ENCODE measurements around the gene CROT.

CROT gene

DNA sequence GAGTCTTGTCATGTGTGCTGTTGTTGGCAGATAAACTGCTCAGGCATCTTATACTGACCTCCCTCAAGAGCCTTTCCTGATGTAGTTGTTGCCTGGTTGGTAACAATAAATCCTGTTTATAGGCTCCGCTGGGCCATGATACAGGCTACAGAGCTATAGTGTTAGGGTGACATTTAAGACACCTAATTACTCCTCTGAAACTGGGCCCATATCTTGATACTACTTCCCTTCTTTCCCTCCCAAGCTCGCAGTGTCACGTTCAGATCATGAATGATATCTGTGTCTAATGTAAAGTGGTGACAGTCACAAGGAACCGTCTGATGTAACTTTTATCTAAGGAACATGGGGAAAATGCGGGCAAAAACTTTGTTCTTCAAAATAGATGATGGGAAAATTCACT lies 35.4 kb downstream of the CROT start:
- H3K4me2 ChIP-seq (ENCODE audit: low read length): no peak overlapping the region
- no peak overlapping the region for H3K4me3 ChIP-seq (ENCODE audit: low read depth, low read length, poor library complexity, severe bottlenecking)
- no peaks in the 10 kb centered on the region for H3K4me1 ChIP-seq (ENCODE audit: insufficient read depth, low read length, severe bottlenecking)
- H3K79me2 ChIP-seq (ENCODE audit: insufficient read depth, low read length): no peaks in the 10 kb centered on the region
- no peaks in the 10 kb centered on the region for H3F3A ChIP-seq (ENCODE audit: insufficient read depth, low read length)
- H3K27me3 ChIP-seq (ENCODE audit: insufficient read depth, low read length): no peaks in the 10 kb centered on the region
- TF ChIP-seq EZH2 (IDR thresholded peaks at IDR 0.05; ENCODE audit: borderline replicate concordance, low read length): no peak
- TF ChIP-seq, protein P1, sequence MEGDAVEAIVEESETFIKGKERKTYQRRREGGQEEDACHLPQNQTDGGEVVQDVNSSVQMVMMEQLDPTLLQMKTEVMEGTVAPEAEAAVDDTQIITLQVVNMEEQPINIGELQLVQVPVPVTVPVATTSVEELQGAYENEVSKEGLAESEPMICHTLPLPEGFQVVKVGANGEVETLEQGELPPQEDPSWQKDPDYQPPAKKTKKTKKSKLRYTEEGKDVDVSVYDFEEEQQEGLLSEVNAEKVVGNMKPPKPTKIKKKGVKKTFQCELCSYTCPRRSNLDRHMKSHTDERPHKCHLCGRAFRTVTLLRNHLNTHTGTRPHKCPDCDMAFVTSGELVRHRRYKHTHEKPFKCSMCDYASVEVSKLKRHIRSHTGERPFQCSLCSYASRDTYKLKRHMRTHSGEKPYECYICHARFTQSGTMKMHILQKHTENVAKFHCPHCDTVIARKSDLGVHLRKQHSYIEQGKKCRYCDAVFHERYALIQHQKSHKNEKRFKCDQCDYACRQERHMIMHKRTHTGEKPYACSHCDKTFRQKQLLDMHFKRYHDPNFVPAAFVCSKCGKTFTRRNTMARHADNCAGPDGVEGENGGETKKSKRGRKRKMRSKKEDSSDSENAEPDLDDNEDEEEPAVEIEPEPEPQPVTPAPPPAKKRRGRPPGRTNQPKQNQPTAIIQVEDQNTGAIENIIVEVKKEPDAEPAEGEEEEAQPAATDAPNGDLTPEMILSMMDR (IDR thresholded peaks at IDR 0.05; ENCODE audit: low read length): no peak
- no peak overlapping the region for H3K9ac ChIP-seq (ENCODE audit: low read length)
- peaks cover 28% of the 10 kb centered on the region for H3K36me3 ChIP-seq (ENCODE audit: insufficient read depth, low read length)
- 0 out of 2 replicates have a peak, but pooled peaks cover 7% of the 10 kb centered on the region for H3K9me3 ChIP-seq (ENCODE audit: low read length)
- no peak overlapping the region for H3K27ac ChIP-seq (ENCODE audit: low read depth, low read length, poor library complexity, severe bottlenecking)
- H2AFZ ChIP-seq (ENCODE audit: low read length): no peak overlapping the region
- no peaks in the 10 kb centered on the region; the same call in 1 of the 2 replicates for H3K9me2 ChIP-seq (ENCODE audit: low read depth, low read length)
- no peaks in the 10 kb centered on the region for H4K20me1 ChIP-seq (ENCODE audit: insufficient read depth, low read length)

DNA sequence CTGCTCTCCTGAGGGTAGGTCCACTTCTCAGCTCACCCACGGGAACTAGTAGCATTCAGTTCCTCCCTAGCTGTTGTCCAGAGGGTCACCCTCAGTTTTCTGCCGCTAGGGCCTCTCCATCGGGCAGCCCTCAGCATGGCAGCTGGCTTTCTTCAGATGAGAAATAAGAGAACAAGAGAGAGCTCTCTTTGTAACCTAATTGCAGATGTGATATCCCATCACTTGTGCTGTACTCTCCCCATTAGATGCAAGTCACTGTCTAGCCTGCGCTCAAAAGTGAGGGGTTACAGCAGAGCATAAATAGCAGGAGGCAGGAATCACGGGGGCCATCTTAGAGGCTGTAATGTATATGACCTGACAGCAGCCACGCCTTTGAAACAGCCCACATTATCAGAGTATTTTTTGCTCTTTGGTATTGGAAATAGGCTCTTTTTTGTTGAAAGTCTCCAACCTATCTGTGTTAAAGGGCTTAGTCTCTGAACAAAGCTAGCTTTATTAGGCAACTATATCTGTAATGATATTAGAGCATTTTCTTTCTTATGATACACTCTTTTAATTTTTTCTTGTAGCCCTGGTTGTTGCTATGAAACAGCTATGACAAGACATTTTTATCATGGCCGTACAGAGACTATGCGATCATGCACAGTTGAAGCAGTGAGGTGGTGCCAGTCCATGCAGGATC lies 45.7 kb downstream of the CROT start:
- Histone ChIP-seq H3K9me3 (ENCODE audit: low read length) (no peaks in the 10 kb centered on the region), H4K20me1 (ENCODE audit: insufficient read depth, low read length) (no peaks in the 10 kb centered on the region), H3K27ac (ENCODE audit: low read depth, low read length, poor library complexity, severe bottlenecking) (no peak overlapping the region), H3K27me3 (ENCODE audit: insufficient read depth, low read length) (no peaks in the 10 kb centered on the region), H3K36me3 (ENCODE audit: insufficient read depth, low read length) (peaks cover 48% of the 10 kb centered on the region), H3K4me1 (ENCODE audit: insufficient read depth, low read length, severe bottlenecking) (no peaks in the 10 kb centered on the region), H3K9me2 (ENCODE audit: low read depth, low read length) (no peaks in the 10 kb centered on the region), H2AFZ (ENCODE audit: low read length) (no peak overlapping the region), H3K4me2 (ENCODE audit: low read length) (no peak overlapping the region), H3F3A (ENCODE audit: insufficient read depth, low read length) (no peaks in the 10 kb centered on the region), H3K4me3 (ENCODE audit: low read depth, low read length, poor library complexity, severe bottlenecking) (no peak overlapping the region), H3K9ac (ENCODE audit: low read length) (no peak overlapping the region), H3K79me2 (ENCODE audit: insufficient read depth, low read length) (no peaks in the 10 kb centered on the region)
- TF ChIP-seq EZH2 (IDR thresholded peaks at IDR 0.05; ENCODE audit: borderline replicate concordance, low read length): no peak
- TF ChIP-seq, protein P1 (IDR thresholded peaks at IDR 0.05; ENCODE audit: low read length): no peak

DNA sequence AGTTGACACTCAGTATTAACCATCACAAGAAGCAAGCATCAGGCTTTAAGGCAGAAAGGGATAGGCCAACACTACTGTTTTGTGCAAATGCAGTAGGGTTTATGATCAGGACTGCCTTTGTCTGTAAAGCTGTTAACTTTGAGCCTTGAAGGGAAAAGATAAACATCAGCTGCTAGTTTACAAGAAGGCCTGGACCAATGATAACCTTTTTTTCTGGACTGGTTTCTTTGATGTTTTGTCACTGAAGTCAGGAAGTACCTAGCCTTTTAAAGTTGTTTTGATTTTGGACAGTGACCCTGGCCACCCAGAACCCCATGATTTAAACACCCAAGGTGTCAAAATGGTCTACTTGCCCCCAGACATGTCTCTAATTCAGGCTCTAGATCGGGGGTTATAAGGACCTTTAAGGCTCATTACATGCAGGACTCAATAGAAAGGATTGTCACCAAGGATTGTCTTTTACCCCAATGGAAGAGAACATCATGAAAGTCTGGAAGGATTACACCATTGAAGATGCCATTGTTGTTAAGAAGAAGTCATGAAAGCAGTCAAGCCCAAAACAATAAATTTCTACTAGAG lies 50.1 kb downstream of the CROT start:
- Histone ChIP-seq H3K27me3 (ENCODE audit: insufficient read depth, low read length) (no peaks in the 10 kb centered on the region), H3F3A (ENCODE audit: insufficient read depth, low read length) (no peaks in the 10 kb centered on the region), H3K36me3 (ENCODE audit: insufficient read depth, low read length) (peaks cover 59% of the 10 kb centered on the region), H3K9me3 (ENCODE audit: low read length) (no peaks in the 10 kb centered on the region), H3K9me2 (ENCODE audit: low read depth, low read length) (no peaks in the 10 kb centered on the region), H3K79me2 (ENCODE audit: insufficient read depth, low read length) (no peaks in the 10 kb centered on the region), H4K20me1 (ENCODE audit: insufficient read depth, low read length) (no peaks in the 10 kb centered on the region), H3K9ac (ENCODE audit: low read length) (no peak overlapping the region), H3K4me1 (ENCODE audit: insufficient read depth, low read length, severe bottlenecking) (no peaks in the 10 kb centered on the region), H2AFZ (ENCODE audit: low read length) (no peak overlapping the region), H3K27ac (ENCODE audit: low read depth, low read length, poor library complexity, severe bottlenecking) (no peak overlapping the region), H3K4me2 (ENCODE audit: low read length) (no peak overlapping the region), H3K4me3 (ENCODE audit: low read depth, low read length, poor library complexity, severe bottlenecking) (no peak overlapping the region)
- no peak for TF ChIP-seq EZH2 (IDR thresholded peaks at IDR 0.05; ENCODE audit: borderline replicate concordance, low read length)
- TF ChIP-seq, protein P1 (IDR thresholded peaks at IDR 0.05; ENCODE audit: low read length): no peak

All from OCI-LY1 (cell line).